M059J (cell line): ENCODE results near the gene RNF17. TPM values are rescaled to one million over a fixed set of nuclear protein-coding genes. Genes with fewer than 3 reads are reported as not detected.

Experiments used
- DNase-seq: peaks from one replicate; pipeline ENCODE4 v3.0.0-alpha.2; 2012; ENCODE audit warnings: low read depth
- total RNA-seq: library from RNA; depleted of rRNA; stranded (reverse); fragments of >200 nt; shearing (Covaris generic); gene quantifications from 2 replicates; pipeline ENCODE4 v1.2.3, GENCODE V29; 2014

RNF17 gene
- total RNA-seq, 1 experiment from 2014 or later: not detected

DNA sequence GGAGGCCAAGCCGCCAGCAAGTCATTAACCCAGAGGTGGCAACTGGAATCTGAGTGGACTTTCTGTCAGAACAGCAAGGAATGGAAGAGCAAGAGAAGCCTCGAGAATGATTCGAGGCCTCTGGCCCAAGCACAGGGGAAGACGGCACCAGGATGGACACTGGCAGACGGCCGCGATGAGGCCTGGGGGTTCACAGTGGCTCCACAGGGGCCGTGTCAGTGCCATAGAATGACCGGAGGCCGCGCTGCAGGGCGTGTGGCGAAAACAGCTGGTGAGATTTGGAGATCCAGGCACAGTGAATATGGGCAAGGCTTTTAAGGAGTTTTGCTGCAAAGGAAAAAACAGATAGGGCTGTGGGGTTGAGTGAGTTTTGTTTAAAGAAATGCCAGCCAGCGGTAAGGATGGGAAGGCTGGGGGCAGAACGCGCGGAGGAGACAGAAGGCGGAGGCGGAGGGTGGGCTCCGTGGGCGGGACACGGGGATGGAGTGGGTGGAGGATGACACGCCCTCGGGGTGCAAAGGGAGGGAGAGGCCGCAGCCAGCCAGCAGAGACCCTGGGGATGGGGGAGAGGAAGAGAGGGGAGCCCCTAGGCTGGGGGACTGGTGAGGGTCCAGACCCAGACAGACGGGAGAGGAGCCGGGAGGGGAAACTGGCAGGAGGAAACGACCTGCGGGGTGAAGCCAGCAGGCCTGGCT, 130.5 kb downstream of the RNF17 start:
- no peak for DNase-seq

DNA sequence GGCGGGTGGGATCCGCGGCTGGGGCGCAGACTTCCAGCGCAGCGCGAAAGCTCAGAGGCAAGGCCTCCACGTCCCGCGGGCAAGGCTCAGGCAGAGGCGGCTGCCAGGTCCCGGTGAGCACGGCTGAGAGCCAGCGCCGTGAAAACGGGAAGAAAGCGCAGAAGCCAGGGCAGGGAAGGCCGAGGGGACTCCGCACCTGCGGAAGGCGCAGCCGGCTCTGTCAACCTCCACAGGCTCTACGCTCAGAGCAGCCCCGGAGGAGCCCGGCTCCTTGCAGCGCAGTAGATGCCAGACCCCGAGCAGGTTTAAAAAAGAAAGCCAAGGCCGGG, 131.0 kb downstream of the RNF17 start:
- no peak for DNase-seq

DNA sequence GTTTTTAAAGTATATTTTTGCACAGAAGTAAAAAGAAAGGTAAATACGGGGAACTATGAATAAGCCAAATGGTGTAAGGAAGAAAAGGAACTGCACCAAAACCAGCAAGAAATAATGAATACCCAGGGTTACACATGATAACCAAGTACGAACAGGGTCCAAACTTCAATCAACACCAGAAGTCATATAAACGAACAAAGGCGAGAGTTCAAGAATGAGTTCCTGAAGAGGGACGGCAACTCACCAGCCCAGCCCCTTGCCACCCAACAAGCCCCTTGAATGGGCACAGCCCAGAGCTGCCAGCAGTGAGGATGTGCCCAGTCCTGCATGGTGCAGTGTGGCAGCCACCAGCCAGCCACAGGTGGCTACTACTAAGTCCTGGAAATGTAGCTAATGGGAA, 132.1 kb downstream of the RNF17 start:
- DNase-seq: no peak

DNA sequence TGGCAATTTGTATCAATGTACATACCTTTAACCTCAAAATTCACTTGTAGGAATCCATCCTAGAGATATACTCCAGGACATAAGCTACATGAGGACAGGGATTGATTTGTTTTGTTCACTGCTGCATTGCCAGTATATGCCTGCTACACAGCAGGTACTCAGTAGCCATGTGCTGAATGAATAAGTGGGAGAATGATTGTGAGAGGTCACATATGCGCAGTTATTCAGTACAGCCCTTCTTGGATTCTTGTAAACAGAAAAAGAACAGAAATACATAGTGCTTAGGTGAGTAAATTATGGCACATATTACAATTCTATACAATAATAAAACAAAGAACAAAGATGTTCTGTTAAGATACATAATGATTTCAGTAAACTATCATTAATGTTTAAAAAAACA, 133.3 kb downstream of the RNF17 start:
- no peak for DNase-seq

DNA sequence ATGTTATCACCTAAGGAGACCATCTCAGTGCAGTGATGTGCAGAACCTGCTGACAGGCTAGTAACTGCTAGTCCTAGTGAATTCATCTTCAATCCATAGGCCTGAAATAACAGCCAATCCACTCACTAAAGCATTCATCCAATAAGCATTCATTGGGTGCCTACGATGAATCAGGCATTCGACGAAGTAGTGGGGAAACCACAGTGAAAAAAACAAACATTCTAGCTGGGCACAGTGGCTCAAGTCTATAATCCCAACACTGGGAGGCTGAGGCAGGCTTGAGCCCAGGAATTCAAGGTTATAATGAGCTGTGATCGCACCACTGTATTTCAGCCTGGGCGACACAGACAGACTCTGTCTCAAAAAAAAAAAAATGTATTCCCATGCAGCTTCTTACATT, 135.6 kb downstream of the RNF17 start:
- no peak for DNase-seq

DNA sequence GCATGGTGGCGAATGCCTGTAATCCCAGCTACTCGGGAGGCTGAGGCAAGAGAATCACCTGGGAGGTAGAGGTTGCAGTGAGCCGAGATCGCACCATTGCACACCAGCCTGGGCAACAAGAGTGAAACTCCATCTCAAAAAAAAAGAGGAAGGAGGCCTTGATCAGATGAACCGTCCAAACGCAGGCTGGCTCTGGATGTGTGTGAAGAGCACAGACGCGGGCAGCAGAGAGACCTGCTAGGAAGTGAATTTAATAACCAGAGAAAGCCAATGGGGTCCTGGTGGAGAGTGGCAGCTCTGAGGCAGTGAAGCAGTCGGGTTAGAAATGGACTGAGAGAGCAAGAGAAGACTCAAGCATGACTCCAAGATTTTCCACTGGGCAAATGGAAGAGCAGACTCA, 136.5 kb downstream of the RNF17 start:
- DNase-seq: no peak

DNA sequence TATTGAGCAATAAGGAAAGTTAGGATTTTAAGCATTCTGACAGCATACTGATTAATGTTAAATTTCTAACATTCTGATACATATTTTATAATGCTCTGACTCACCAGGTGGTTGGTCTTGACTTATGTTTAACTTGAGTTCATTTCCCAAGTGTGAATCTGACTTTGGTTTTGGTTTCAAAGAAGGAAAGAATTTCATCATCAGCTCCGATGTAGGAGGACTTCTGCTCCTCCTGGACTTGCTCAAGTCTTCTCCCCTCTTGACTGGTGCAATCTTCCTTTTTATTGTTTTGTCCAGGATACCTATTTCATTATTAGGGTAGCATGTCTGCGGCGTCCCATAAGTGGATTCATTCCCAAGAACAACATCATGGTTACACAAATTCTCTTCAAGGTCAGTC, 141.3 kb downstream of the RNF17 start:
- DNase-seq: no peak

DNA sequence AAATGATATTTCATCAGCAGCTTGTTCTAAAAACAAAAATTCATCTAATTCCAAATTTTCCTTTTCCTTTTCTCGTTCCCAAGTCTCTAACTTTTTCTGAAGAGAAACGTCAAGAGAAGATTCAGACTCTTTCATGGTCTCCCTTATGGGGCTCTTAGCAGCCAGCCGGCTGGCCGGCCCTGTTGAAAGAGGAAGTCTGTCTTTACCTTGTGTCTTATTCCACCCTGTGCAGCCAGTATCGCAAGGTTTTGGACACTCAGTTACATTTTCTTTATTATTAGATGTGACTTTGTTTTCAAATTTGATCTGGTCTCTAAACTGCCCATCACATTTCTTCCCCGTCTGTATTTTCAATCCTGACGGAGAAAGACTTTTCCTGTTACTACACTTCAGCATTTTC, 142.3 kb downstream of the RNF17 start:
- DNase-seq: no peak

DNA sequence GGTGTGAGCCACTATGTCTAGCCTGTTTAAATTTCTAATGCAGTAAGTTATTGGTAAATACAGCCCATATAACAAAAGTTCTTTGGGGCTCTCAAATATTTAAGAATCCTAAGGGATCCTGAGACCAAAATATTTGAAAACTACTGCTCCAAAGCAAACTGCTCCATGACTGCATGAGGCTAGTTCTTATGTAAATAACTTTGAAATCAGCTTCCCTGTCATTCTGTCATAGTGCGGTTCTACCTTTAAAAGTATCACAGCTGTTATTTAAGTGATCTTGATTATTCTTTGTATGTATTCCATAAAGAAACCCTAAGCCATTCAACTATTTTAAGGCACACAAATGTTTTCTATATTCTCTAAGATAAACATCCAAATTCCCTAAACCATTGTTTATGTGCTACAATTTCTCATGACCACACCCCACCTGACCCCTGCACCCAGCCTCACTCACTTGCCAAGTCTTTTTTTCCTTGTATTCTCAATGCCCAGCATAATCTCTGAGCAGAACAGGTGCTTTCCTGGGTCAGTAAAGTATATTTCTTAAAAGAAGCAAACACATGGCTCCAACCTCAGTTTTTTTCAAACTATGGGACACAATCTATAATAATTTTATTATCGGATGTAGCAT, 146.6 kb downstream of the RNF17 start:
- no peak for DNase-seq

DNA sequence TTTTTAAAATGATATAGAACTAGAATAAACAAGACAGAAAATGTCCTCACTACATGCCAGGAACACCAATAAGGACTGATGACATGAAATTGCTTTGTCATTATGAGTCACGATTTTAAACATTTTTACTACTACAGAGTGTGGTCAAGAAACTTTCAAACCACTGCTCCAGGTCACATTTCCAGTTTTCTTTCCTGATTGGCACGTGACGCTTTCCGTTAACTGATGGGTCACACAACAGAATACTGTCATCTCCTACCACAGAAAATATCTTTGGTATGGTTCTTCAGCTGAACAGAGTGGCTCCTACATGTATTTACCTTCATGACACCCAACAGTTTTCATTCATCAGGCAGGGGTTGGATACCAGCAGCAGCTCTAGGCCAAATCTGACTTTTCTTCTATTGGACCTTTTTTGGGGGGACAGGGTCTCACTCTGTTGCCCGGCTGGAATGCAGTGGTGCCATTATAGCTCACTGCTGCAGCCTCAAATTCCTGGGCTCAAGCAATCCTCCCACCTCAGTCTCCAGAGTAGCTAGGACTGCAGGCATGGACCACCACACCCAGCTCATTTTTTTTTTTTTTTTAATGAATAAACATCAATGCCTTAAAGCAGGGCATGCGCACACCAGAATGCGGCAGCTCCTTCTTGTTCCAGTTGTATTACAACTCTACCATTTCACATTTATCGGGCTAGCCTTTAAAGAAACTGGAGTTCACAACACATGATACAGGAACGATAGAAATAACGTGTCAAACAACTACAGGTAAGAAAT, 147.4 kb downstream of the RNF17 start:
- peak; percentile 92 for DNase-seq

DNA sequence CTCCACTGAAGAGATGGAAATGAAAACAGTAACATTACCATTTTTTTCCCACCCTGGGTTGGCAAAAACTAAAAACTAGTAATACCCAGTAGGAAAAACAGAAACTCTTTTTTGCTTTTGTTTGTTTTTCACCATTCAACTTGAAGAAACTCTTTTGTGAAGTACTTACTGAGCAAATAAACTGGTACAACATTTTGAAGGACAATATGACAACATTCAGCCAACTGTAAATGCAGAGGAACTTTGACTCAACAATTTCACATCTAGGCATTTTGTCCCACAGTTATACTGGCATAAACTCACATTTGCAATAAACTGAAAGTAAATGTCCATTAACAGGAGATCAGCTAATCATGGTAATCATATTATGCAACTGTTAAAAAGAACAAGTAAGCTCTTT, 152.5 kb downstream of the RNF17 start:
- no peak for DNase-seq

DNA sequence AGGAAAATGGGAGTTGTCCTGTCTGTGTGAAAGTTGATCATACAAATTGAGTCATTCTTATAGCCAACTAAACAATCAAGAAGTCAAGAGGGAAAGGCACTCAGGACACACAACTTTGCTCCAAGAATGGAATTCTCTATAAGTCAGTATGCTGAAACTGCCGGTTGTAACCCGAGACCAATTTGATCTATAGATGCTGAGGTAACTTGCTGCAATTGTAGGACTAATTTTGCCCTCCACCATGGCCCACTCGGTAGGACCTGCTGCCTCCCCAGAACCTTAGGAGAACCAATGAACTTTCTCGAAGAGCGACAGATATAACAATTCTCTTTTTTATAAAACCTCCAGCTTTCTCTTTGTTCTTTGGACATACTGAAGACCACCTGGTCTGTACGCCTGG, 157.0 kb downstream of the RNF17 start:
- no peak for DNase-seq

DNA sequence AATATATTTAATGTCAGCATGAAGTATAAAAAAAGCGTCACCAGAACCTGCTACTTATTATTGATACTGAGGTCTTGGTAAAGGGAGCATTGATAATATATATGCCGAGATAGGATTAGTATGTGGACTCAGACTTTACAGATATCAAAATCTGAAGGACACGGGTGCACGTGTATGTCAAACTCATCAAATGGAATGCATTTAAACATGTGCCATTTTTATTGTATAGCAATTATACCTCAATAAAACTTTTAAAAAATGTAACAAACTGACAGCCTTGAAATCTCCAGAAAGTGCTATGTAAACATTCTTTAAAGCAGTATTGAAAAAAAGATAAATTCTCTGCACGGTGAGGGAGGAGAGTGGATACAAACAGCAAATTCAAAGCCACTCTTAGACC, 157.9 kb downstream of the RNF17 start:
- DNase-seq: no peak

DNA sequence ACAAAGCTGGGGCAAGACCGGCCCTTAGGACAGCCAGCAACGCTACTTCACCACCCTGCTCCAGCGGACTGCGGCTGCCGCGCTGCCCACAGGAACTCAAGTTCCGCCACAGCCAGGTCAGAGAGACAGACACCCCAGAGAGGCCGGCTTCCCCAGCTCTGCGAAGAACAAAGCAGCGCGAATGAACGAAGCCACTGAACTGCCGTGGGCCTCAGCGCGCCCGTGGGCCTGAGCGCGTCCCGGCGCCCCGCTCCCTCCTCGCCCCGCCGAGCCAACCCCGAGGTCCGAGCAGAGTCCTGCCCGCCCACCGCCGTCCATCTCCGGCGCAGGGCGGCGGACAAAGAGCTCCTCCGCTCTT, 158.4 kb downstream of the RNF17 start:
- peak; percentile 52 for DNase-seq

DNA sequence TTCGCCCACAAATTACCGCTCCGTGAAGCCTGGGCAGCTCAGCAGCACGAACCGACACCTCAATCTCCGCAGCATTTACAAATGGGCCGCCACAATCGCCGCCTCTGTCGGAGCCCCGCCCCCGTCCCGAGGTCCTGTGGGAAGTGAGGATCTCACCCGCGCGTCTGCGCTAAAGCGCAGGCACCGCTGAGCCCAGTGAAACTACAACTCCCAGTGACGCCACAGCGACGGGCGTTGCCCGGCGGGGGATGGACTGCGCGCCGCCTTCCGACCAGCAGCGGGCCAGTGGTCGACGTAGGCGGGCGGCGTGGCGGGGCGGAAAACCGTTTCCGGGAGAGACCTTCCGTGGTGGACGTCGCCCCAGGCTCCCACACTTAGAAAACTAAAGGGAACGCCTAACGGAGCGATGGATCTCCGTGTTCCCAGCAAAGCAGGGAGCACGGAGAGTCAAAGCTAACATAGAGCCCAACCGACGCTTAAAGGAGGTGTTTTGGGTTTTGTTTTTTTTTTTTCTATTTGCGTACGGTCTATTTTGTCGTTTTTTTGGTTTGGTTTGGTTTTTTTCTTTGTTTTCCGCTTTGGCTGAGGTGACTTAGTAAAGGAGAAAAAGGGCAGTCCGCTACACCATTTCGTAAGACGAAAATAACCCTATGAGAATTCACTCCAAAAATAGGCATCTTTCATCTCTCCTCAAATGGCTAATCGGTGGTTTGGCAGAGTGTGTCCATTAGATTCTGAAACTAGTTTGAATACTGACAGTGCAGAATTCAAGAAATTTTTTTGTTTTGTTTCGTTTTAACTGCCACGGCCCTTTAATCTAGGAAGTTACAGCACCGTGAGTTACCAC, 159.0 kb downstream of the RNF17 start:
- peak; percentile 95 for DNase-seq

DNA sequence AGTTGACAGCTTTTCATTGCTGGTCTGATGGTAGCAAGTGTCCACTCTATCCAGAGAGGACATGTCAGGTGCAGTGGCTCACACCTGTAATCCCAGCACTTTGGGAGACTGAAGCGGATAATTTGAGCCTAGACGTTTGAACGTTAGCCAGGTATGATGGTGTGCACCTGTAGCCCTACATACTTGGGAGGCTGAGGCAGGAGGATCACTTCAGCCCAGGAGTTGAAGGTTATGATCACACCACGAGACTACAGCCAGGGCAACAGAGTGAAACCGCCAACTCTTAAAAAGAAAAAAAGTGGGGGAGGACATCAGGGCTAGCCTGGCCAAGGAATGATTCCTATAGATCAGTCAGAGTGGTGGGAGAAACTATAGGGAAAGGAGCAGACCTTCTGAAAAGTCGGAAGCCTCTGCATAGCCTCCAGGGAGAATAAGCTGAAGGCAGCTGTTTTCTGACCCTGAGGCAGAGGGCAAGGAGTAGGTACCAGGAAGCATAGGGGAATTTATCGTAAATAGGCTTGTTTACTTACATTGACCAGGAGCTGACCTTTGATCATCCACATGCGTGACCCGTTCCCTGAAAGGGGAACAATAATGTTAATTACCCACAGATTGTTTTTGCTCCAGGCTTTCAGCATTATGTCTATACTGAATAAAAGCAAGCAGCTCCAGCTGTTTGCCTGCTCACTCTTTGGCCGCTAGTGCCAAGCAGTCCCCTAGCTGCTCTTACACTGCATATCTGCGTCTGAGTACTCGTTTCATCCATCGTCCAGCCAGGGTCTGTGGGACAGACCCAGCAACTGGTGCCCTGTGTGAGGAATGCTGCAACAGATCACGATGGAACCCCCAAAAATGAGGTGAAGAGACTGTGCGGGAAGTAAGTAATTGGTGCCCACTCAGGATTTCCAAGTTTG, 161.6 kb downstream of the RNF17 start:
- DNase-seq: no peak

DNA sequence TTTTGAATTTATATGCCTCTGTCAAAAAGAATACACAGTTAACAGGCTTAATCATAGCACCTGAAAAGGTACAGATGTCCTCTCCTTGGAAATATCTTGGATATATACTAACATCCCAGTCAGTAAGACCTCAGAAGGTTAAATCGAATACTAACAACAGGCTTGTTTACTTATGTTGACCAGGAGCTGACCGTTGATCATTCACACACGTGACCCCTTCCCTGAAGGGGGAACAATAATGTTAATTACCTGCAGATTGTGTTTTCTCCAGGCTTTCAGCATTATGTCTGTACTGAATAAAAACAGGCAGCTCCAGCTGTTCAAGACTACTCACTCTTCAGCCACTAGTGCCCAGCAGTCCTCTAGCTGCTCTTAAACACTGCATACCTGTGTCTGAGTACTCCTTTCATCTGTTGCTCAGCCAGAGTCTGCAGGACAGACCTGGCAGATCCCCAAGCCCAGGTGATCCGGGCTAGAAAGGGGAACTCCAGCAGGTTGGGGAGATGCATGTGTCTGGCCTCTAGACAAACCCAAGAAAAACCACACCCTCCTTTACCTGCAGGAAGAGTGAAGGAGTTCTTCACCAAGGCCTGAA, 163.9 kb downstream of the RNF17 start:
- no peak for DNase-seq

DNA sequence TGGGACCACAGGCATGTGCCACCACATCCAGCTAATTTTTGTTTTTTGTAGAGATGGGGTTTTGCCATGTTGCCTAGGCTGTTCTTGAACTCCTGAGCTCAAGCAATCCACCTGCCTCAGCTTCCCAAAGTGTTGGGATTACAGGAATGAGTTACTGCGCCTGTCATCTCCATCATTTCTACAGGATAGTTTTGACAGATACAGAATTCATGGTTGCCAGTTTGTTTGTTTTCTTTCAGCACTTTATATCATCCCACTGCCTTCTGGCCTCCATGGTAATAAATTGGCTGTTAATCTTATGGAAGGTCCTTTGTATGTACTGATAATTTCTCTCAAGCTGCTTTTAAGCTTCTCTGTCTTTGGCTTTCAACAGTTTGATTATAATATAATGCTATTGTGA, 165.2 kb downstream of the RNF17 start:
- no peak for DNase-seq
